UCSD-AML1 (cell line): Measurements from ENCODE around the gene CIAO3.

ENCODE experiments used
- DNase-seq: peaks from one replicate; lab custom pipeline; 2025; ENCODE audit not compliant: unreplicated experiment; lab: John Stamatoyannopoulos, UW

CIAO3 gene

DNA sequence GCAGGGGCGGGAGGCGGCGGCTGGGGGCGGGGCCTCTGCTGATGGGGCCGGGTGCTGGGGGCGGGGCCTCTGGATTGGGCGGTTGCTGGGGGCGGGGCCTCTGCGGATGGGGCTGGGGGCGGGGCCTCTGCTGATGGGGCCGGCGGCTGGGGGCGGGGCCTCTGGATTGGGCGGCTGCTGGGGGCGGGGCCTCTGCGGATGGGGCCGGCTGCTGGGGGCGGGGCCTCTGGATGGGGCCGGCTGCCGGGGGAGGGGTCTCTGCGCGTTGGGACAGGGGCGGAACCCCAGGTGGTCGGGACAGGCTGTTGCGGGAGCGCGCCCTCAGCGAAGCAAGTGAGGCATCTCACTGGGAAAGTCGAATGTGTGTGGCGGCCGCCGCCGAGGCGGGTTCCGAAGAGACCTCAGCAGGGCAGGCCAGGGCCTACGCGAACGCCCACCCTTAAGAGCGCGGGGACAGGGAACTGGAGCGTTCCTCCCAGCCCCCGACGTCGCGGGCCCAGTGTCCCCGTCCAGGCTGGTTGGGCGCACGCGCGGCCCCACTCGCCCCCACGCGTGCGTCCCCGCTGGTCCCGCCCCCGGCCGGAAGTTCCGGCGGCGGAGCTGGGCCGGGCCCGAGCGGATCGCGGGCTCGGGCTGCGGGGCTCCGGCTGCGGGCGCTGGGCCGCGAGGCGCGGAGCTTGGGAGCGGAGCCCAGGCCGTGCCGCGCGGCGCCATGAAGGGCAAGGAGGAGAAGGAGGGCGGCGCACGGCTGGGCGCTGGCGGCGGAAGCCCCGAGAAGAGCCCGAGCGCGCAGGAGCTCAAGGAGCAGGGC, 60.8 kb downstream of the CIAO3 start, which contains the start of gene STUB1:
STUB1 (plus strand) TSS at position 597 of the 811 bp plus-strand sequence; CDS start at position 713, 116 bp downstream.
- DNase-seq: peak; percentile 91
